Measurements from ENCODE around the gene MYH9. TPM values are rescaled to one million over a fixed set of nuclear protein-coding genes. Genes with fewer than 3 reads are reported as not detected.
"Not testable (repeated sequence)": the region's sequence is repeated elsewhere in the genome, so short reads cannot be mapped to it uniquely, and the experiment has no call there.

MYH9 gene
- polyA plus RNA-seq, 1 donor from 2014 or later = 7.1 TPM

GRCh38 chr22:36261675-36262074 lies 126.1 kb downstream of the MYH9 start:
- not testable (repeated sequence) for H3K27me3 ChIP-seq (ENCODE audit: insufficient read depth, low read depth, low read length); H3K79me2 ChIP-seq (replicated peaks; ENCODE audit: insufficient read depth, low read length); H3K4me2 ChIP-seq (ENCODE audit: low read length); H2AFZ ChIP-seq (ENCODE audit: low read depth, low read length); H3K9me3 ChIP-seq (ENCODE audit: low read length); H4K20me1 ChIP-seq (ENCODE audit: insufficient read depth); H3K4me3 ChIP-seq (ENCODE audit: low read length); H3K36me3 ChIP-seq (ENCODE audit: insufficient read depth, low read length); H3K9me2 ChIP-seq (ENCODE audit: insufficient read depth, low read length); H3K9ac ChIP-seq (ENCODE audit: low read length); H3K27ac ChIP-seq (ENCODE audit: low read length); H3F3A ChIP-seq (ENCODE audit: insufficient read depth, low read length, poor library complexity, severe bottlenecking)

DNA sequence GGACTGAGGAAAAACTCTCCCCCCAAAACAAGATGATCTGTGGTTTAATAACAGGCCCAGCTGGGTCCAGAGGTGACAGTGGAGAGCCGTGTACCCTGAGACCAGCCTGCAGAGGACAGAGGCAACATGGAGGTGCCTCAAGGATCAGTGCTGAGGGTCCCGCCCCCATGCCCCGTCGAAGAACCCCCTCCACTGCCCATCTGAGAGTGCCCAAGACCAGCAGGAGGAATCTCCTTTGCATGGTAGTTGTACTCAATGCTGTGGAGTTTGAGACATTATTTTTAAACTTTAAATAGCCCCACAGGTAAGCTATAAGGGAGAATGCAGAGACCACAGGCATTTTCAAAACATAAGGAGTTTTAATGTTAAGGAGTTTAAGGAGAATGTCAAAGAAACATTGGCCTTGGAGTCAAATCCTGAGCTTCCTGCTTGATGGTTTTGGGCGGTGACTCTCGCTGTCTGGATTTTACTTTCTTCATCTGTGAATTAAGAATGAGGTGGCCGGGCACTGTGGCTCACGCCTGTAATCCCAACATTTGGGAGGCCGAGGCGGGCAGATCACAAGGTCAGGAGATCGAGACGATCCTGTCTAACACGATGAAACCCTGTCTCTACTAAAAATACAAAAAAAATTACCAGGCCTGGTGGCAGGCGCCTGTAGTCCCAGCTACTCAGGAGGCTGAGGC lies 128.0 kb downstream of the MYH9 start:
- no peak overlapping the region for H3K27ac ChIP-seq (ENCODE audit: low read length)

More for the DNA sequence above, 128.0 kb downstream of the MYH9 start:
- Histone ChIP-seq H3K27me3 (ENCODE audit: insufficient read depth, low read depth, low read length) (no peaks in the 10 kb centered on the region), H3K4me3 (ENCODE audit: low read length) (no peak overlapping the region), H3K9me3 (ENCODE audit: low read length) (no peaks in the 10 kb centered on the region), H3K79me2 (replicated peaks; ENCODE audit: insufficient read depth, low read length) (no peaks in the 10 kb centered on the region), H3K9ac (ENCODE audit: low read length) (no peak overlapping the region), H4K20me1 (ENCODE audit: insufficient read depth) (no peaks in the 10 kb centered on the region), H3F3A (ENCODE audit: insufficient read depth, low read length, poor library complexity, severe bottlenecking) (no peaks in the 10 kb centered on the region), H3K36me3 (ENCODE audit: insufficient read depth, low read length) (no peaks in the 10 kb centered on the region), H3K4me2 (ENCODE audit: low read length) (no peak overlapping the region), H3K9me2 (ENCODE audit: insufficient read depth, low read length) (no peaks in the 10 kb centered on the region), H2AFZ (ENCODE audit: low read depth, low read length) (no peak overlapping the region)
- TF ChIP-seq EP300 (conservative IDR thresholded peaks at IDR 0.05; ENCODE audit: poor library complexity, severe bottlenecking) = no peak
- no peak for TF ChIP-seq MXI1 (conservative IDR thresholded peaks at IDR 0.05; ENCODE audit: poor library complexity, severe bottlenecking)
- TF ChIP-seq, protein P1, sequence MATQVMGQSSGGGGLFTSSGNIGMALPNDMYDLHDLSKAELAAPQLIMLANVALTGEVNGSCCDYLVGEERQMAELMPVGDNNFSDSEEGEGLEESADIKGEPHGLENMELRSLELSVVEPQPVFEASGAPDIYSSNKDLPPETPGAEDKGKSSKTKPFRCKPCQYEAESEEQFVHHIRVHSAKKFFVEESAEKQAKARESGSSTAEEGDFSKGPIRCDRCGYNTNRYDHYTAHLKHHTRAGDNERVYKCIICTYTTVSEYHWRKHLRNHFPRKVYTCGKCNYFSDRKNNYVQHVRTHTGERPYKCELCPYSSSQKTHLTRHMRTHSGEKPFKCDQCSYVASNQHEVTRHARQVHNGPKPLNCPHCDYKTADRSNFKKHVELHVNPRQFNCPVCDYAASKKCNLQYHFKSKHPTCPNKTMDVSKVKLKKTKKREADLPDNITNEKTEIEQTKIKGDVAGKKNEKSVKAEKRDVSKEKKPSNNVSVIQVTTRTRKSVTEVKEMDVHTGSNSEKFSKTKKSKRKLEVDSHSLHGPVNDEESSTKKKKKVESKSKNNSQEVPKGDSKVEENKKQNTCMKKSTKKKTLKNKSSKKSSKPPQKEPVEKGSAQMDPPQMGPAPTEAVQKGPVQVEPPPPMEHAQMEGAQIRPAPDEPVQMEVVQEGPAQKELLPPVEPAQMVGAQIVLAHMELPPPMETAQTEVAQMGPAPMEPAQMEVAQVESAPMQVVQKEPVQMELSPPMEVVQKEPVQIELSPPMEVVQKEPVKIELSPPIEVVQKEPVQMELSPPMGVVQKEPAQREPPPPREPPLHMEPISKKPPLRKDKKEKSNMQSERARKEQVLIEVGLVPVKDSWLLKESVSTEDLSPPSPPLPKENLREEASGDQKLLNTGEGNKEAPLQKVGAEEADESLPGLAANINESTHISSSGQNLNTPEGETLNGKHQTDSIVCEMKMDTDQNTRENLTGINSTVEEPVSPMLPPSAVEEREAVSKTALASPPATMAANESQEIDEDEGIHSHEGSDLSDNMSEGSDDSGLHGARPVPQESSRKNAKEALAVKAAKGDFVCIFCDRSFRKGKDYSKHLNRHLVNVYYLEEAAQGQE (IDR thresholded peaks at IDR 0.05; ENCODE audit: borderline replicate concordance) = no peak
- no peak for TF ChIP-seq SMC3 (conservative IDR thresholded peaks at IDR 0.05; ENCODE audit: poor library complexity)
- no peak for TF ChIP-seq POLR2AphosphoS5 (IDR thresholded peaks at IDR 0.05)
- no peak for TF ChIP-seq RAD21 (conservative IDR thresholded peaks at IDR 0.05)
- TF ChIP-seq EZH2 (IDR thresholded peaks at IDR 0.05; ENCODE audit: borderline replicate concordance, insufficient read depth, low read length, poor library complexity, severe bottlenecking) = no peak
- TF ChIP-seq TAF1 (IDR thresholded peaks at IDR 0.05; ENCODE audit: low read depth) = no peak
- TF ChIP-seq CTCF (IDR thresholded peaks at IDR 0.05; ENCODE audit: poor library complexity, severe bottlenecking) = no peak
